SK-N-SH treated with all-trans-retinoic acid at 6 μM for 48 hours (cell line): ENCODE data around the gene ATF5.

Experiments used
- ARNTL ChIP-seq: fragments of 450-650 bp; formaldehyde crosslinking; IDR thresholded peaks from 2 replicates; pipeline ENCODE4 v1.5.0; 2020; ENCODE audit warnings: low read depth, mild to moderate bottlenecking, moderate library complexity, borderline replicate concordance
- BACH2 ChIP-seq: fragments of 250-450 bp; sonication (Bioruptor Pico); IDR thresholded peaks from 2 replicates; pipeline ENCODE4 v1.9.0; 2021; ENCODE audit warnings: mild to moderate bottlenecking, borderline replicate concordance
- CREB5 ChIP-seq: fragments of 250-450 bp; sonication (Bioruptor Pico); IDR thresholded peaks from 2 replicates; pipeline ENCODE4 v1.5.1; 2020; ENCODE audit warnings: low read depth, mild to moderate bottlenecking, moderate library complexity
- CSDC2 ChIP-seq: fragments of 250-450 bp; sonication (Bioruptor Pico); IDR thresholded peaks from 2 replicates; pipeline ENCODE4 v1.5.0; 2020; ENCODE audit warnings: mild to moderate bottlenecking, moderate library complexity
- PATZ1 ChIP-seq: fragments of 250-450 bp; sonication (Bioruptor Pico); IDR thresholded peaks from 2 replicates; pipeline ENCODE4 v1.8.0; 2020; ENCODE audit warnings: mild to moderate bottlenecking, moderate library complexity, borderline replicate concordance
- PPARA ChIP-seq: fragments of 250-450 bp; sonication (Bioruptor Pico); IDR thresholded peaks from 2 replicates; pipeline ENCODE4 v1.5.0; 2020; ENCODE audit warnings: mild to moderate bottlenecking, borderline replicate concordance
- RARB ChIP-seq: fragments of 250-450 bp; sonication (Bioruptor Pico); IDR thresholded peaks from 2 replicates; pipeline ENCODE4 v1.8.0; 2021; ENCODE audit warnings: mild to moderate bottlenecking, moderate library complexity
- TSHZ2 ChIP-seq: fragments of 250-450 bp; sonication (Bioruptor Pico); IDR thresholded peaks from 2 replicates; pipeline ENCODE4 v1.5.0; 2020; ENCODE audit warnings: mild to moderate bottlenecking, moderate library complexity
- ZFP30 ChIP-seq: fragments of 450-650 bp; formaldehyde crosslinking; IDR thresholded peaks from 2 replicates; pipeline ENCODE4 v1.5.0; 2022; ENCODE audit warnings: mild to moderate bottlenecking, moderate library complexity
- ZNF565 ChIP-seq: fragments of 450-650 bp; formaldehyde crosslinking; conservative IDR thresholded peaks from 2 replicates; pipeline ENCODE4 v1.5.0; 2020; ENCODE audit warnings: low read depth, mild to moderate bottlenecking, moderate library complexity

GRCh38 chr19:49923055-49924003 lies 5.7 kb upstream of the ATF5 start:
- TF ChIP-seq CSDC2 (CRISPR knock-in tag) (no peak), TSHZ2 (CRISPR knock-in tag) (no peak), CREB5 (CRISPR knock-in tag) (no peak), BACH2 (CRISPR knock-in tag) (no peak), RARB (no peak), ARNTL (CRISPR knock-in tag) (no peak), ZFP30 (CRISPR knock-in tag) (no peak), PPARA (no peak), ZNF565 (CRISPR knock-in tag) (no peak), PATZ1 (CRISPR knock-in tag) (no peak)
